Stimulated activated CD4-positive, alpha-beta T cell treated with anti-CD3 and anti-CD28 coated beads, TNF-alpha, amount 100 ng/mL, for 48 hours (primary cell): ENCODE data around the gene SH3PXD2A.

Experiments used
- DNase-seq, 3 donors: peaks; one replicate each; pipeline ENCODE4 v3.0.0-alpha.2; 2020; ENCODE audit warnings: low read depth in 3 of 3

The SH3PXD2A gene

GRCh38 chr10:103545366-103545765 lies 310.0 kb downstream of the SH3PXD2A start:
- DNase-seq = no peak

- DNase-seq = no peak
Observed at GRCh38 chr10:103544657-103545310, 310.6 kb downstream of the SH3PXD2A start.
